ENCODE measurements around the gene MS4A7. TPM values are rescaled to one million over a fixed set of nuclear protein-coding genes. Genes with fewer than 3 reads are reported as not detected.

Gene MS4A7
- total RNA-seq, 1 experiment from 2014 or later, result not detected

Other genes with a start within 250 kb of the MS4A7 start
- not detected in 2 replicates for gene MS4A6A, start 195.4 kb upstream of the MS4A7 start, total RNA-seq (2014; rRNA removed; shearing (Covaris generic))
- not detected in 2 replicates for gene MS4A4E, start 135.4 kb upstream of the MS4A7 start, total RNA-seq (2014; rRNA removed; shearing (Covaris generic))
- gene MS4A4A, start 97.9 kb upstream of the MS4A7 start, total RNA-seq (2014; rRNA removed; shearing (Covaris generic)), result not detected in 2 replicates
- gene MS4A6E, start 51.3 kb upstream of the MS4A7 start, total RNA-seq (2014; rRNA removed; shearing (Covaris generic)), result not detected in 2 replicates
- not detected in 2 replicates for gene MS4A14, start 17.9 kb downstream of the MS4A7 start, total RNA-seq (2014; rRNA removed; shearing (Covaris generic))
- not detected in 2 replicates for gene MS4A5, start 51.0 kb downstream of the MS4A7 start, total RNA-seq (2014; rRNA removed; shearing (Covaris generic))
- not detected in 2 replicates for gene MS4A1, start 77.3 kb downstream of the MS4A7 start, total RNA-seq (2014; rRNA removed; shearing (Covaris generic))
- gene MS4A12, start 114.2 kb downstream of the MS4A7 start, total RNA-seq (2014; rRNA removed; shearing (Covaris generic)), result not detected in 2 replicates
- not detected in 2 replicates for gene MS4A13, start 136.9 kb downstream of the MS4A7 start, total RNA-seq (2014; rRNA removed; shearing (Covaris generic))